ENCODE measurements around the gene ANXA2.

Gene ANXA2

DNA sequence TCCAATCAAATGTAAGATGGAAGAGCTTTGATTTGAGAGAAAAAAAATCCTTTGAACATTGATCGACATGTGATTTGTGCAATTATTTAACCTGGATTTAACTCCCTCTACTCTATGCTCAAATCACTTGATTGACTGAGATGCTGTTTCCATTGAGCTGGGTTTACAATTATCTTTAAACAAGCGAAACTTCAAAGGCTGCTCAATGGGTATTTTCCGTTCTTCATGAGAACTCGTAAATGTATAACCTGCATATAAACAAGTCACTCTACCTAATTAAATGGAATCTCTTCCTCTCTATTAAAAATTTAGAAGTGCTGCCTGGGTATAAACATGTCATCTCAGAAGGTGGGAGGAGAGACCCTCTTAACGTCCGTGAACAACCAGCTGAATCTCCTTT lies 71.9 kb downstream of the ANXA2 start:
- TF ChIP-seq SNAI2 (CRISPR knock-in tag; IDR thresholded peaks at IDR 0.05) = no peak
- no peak for TF ChIP-seq GLIS3 (CRISPR knock-in tag; IDR thresholded peaks at IDR 0.05)
- TF ChIP-seq, protein P1, sequence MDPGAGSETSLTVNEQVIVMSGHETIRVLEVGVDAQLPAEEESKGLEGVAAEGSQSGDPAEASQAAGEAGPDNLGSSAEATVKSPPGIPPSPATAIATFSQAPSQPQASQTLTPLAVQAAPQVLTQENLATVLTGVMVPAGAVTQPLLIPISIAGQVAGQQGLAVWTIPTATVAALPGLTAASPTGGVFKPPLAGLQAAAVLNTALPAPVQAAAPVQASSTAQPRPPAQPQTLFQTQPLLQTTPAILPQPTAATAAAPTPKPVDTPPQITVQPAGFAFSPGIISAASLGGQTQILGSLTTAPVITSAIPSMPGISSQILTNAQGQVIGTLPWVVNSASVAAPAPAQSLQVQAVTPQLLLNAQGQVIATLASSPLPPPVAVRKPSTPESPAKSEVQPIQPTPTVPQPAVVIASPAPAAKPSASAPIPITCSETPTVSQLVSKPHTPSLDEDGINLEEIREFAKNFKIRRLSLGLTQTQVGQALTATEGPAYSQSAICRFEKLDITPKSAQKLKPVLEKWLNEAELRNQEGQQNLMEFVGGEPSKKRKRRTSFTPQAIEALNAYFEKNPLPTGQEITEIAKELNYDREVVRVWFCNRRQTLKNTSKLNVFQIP (CRISPR knock-in tag; IDR thresholded peaks at IDR 0.05; ENCODE audit: borderline replicate concordance, low read depth) = no peak
- TF ChIP-seq CSRNP3 (CRISPR knock-in tag; IDR thresholded peaks at IDR 0.05) = no peak
- TF ChIP-seq ESRRG (CRISPR knock-in tag; IDR thresholded peaks at IDR 0.05) = no peak
- TF ChIP-seq ZNF8 (CRISPR knock-in tag; IDR thresholded peaks at IDR 0.05) = no peak
- TF ChIP-seq, protein P2, sequence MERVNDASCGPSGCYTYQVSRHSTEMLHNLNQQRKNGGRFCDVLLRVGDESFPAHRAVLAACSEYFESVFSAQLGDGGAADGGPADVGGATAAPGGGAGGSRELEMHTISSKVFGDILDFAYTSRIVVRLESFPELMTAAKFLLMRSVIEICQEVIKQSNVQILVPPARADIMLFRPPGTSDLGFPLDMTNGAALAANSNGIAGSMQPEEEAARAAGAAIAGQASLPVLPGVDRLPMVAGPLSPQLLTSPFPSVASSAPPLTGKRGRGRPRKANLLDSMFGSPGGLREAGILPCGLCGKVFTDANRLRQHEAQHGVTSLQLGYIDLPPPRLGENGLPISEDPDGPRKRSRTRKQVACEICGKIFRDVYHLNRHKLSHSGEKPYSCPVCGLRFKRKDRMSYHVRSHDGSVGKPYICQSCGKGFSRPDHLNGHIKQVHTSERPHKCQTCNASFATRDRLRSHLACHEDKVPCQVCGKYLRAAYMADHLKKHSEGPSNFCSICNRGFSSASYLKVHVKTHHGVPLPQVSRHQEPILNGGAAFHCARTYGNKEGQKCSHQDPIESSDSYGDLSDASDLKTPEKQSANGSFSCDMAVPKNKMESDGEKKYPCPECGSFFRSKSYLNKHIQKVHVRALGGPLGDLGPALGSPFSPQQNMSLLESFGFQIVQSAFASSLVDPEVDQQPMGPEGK (CRISPR knock-in tag; IDR thresholded peaks at IDR 0.05; ENCODE audit: borderline replicate concordance) = no peak
- no peak for TF ChIP-seq OSR1 (CRISPR knock-in tag; IDR thresholded peaks at IDR 0.05)
- TF ChIP-seq TSHZ2 (CRISPR knock-in tag; IDR thresholded peaks at IDR 0.05) = no peak
- no peak for TF ChIP-seq ZC3H10 (CRISPR knock-in tag; IDR thresholded peaks at IDR 0.05)
- no peak for TF ChIP-seq TCF4 (CRISPR knock-in tag; IDR thresholded peaks at IDR 0.05; ENCODE audit: borderline replicate concordance)
- TF ChIP-seq ARNTL (CRISPR knock-in tag; IDR thresholded peaks at IDR 0.05; ENCODE audit: borderline replicate concordance, low read depth) = no peak
- no peak for TF ChIP-seq PPARA (CRISPR knock-in tag; IDR thresholded peaks at IDR 0.05; ENCODE audit: borderline replicate concordance)
- no peak for TF ChIP-seq ISL1 (CRISPR knock-in tag; IDR thresholded peaks at IDR 0.05)
- ATAC-seq = no peak

DNA sequence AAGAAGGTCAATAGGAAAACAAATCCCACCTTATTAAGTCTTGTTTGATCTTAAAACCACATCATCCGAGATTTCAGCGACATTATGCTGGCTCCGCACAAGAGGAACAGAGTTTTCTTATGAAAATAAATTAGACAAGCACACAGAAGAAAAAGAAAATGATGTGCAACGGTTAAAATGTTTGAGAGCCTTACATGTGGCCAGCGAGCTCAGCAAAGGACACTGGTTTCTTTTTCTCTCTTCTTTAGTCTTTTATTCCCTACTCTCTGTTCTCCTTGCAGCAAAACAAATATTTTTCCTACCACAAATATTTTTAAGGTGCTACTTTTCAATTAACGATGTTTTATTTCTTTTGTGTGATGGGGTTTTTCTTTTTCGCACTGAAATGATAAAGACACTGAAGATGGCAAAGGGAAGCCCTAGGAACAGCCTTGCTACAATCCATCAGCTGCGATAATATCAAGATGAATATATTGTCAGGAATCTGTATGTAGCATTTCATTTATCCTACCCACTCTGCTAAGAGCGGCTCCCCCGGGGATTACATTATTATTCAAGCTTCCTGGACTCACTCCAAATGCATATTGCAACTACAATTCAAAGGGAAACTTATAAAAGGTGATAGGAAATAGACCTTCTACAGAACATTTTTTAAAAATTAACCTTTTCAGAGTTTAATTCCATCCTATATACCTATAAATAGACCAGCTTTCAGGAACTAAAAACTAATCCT lies 72.9 kb downstream of the ANXA2 start:
- TF ChIP-seq OSR1 (CRISPR knock-in tag; IDR thresholded peaks at IDR 0.05) = no peak
- ATAC-seq = no peak

GRCh38 chr15:60323322-60323721 lies 74.5 kb downstream of the ANXA2 start:
- no peak for TF ChIP-seq TOX (CRISPR knock-in tag; IDR thresholded peaks at IDR 0.05; ENCODE audit: borderline replicate concordance)
- no peak for TF ChIP-seq ESRRG (CRISPR knock-in tag; IDR thresholded peaks at IDR 0.05)
- TF ChIP-seq TCF4 (CRISPR knock-in tag; IDR thresholded peaks at IDR 0.05; ENCODE audit: borderline replicate concordance) = no peak
- TF ChIP-seq, protein P3, sequence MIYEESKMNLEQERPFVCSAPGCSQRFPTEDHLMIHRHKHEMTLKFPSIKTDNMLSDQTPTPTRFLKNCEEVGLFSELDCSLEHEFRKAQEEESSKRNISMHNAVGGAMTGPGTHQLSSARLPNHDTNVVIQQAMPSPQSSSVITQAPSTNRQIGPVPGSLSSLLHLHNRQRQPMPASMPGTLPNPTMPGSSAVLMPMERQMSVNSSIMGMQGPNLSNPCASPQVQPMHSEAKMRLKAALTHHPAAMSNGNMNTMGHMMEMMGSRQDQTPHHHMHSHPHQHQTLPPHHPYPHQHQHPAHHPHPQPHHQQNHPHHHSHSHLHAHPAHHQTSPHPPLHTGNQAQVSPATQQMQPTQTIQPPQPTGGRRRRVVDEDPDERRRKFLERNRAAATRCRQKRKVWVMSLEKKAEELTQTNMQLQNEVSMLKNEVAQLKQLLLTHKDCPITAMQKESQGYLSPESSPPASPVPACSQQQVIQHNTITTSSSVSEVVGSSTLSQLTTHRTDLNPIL (CRISPR knock-in tag; IDR thresholded peaks at IDR 0.05; ENCODE audit: low read depth) = no peak
- TF ChIP-seq ZNF565 (CRISPR knock-in tag; conservative IDR thresholded peaks at IDR 0.05; ENCODE audit: low read depth) = no peak
- TF ChIP-seq PPARA (CRISPR knock-in tag; IDR thresholded peaks at IDR 0.05; ENCODE audit: borderline replicate concordance) = no peak
- no peak for TF ChIP-seq ISL1 (CRISPR knock-in tag; IDR thresholded peaks at IDR 0.05)
- TF ChIP-seq, protein P1 (CRISPR knock-in tag; IDR thresholded peaks at IDR 0.05; ENCODE audit: borderline replicate concordance, low read depth) = no peak
- TF ChIP-seq CSRNP3 (CRISPR knock-in tag; IDR thresholded peaks at IDR 0.05) = no peak
- TF ChIP-seq, protein P2 (CRISPR knock-in tag; IDR thresholded peaks at IDR 0.05; ENCODE audit: borderline replicate concordance) = no peak
- TF ChIP-seq RARB (CRISPR knock-in tag; IDR thresholded peaks at IDR 0.05) = no peak
- no peak for TF ChIP-seq ZC3H10 (CRISPR knock-in tag; IDR thresholded peaks at IDR 0.05)
- TF ChIP-seq ARNTL (CRISPR knock-in tag; IDR thresholded peaks at IDR 0.05; ENCODE audit: borderline replicate concordance, low read depth) = no peak
- no peak for TF ChIP-seq ZNF70 (CRISPR knock-in tag; IDR thresholded peaks at IDR 0.05)
- no peak for TF ChIP-seq GLIS3 (CRISPR knock-in tag; IDR thresholded peaks at IDR 0.05)
- TF ChIP-seq CSDC2 (CRISPR knock-in tag; IDR thresholded peaks at IDR 0.05) = no peak
- no peak for TF ChIP-seq ZFP30 (CRISPR knock-in tag; IDR thresholded peaks at IDR 0.05)
- no peak for ATAC-seq

All from SK-N-SH treated with all-trans-retinoic acid at 6 μM for 48 hours (cell line).